Panc1 (cell line): ENCODE measurements around the gene OTOL1. TPM values are rescaled to one million over a fixed set of nuclear protein-coding genes. Genes with fewer than 3 reads are reported as not detected.

ENCODE experiments used
- ATAC-seq: fragments of 200-7000 bp; cut with Tn5 transposase; 2 replicates; pipeline ENCODE4 v1.9.1; 2020; ENCODE audit warnings: mild to moderate bottlenecking, moderate library complexity
- BruUV-seq: library from RNA; stranded (reverse); fragments of 400-500 nt; replicated peaks from 2 replicates; lab custom pipeline; 2021; lab: Mats Ljungman, UMichigan
- CTCF ChIA-PET: fragments of 300-600 bp; sonication (Branson Sonifier 250); formaldehyde crosslinking; loops from one replicate; lab custom pipeline; 2022; ENCODE audit warnings: antibody characterized with exemption; lab: Charles Lee
- POLR2A ChIA-PET: fragments of 300-600 bp; sonication (Branson Sonifier 250); formaldehyde crosslinking; loops from one replicate; lab custom pipeline; 2022; ENCODE audit warnings: antibody characterized with exemption; lab: Charles Lee
- DNase-seq: peaks from one replicate; pipeline ENCODE4 v3.0.0-alpha.2; 2010; ENCODE audit warnings: low read depth, low spot score
- H3K27ac ChIP-seq: 2 replicates; pipeline ENCODE4 v1.5.1; 2011; ENCODE audit warnings: mild to moderate bottlenecking, low read length, inconsistent platforms
- H3K27me3 ChIP-seq: fragments of 200-500 bp; sonication (Bioruptor generic); 2 replicates; pipeline ENCODE4 v1.6.0; 2014; ENCODE audit warnings: low read length, inconsistent platforms; ENCODE audit not compliant: control insufficient read depth, insufficient read depth
- H3K36me3 ChIP-seq: fragments of 200-500 bp; sonication (Bioruptor generic); 2 replicates; pipeline ENCODE4 v1.5.1; 2014; ENCODE audit warnings: inconsistent platforms, mild to moderate bottlenecking, low read length, moderate library complexity; ENCODE audit not compliant: control insufficient read depth, insufficient read depth
- H3K4me1 ChIP-seq: 2 replicates; pipeline ENCODE4 v1.5.1; 2011; ENCODE audit warnings: inconsistent platforms, mild to moderate bottlenecking, low read length, moderate library complexity; ENCODE audit not compliant: control insufficient read depth, insufficient read depth
- H3K4me3 ChIP-seq, 2 experiments: 2 replicates each; pipeline ENCODE4 v1.5.1; 2011 to 2012; ENCODE audit warnings: low read depth in 2 of 2, low read length in 2 of 2, mild to moderate bottlenecking in 2 of 2, inconsistent platforms in 1 of 2, moderate library complexity in 1 of 2
- H3K9me3 ChIP-seq: fragments of 200-500 bp; sonication (Bioruptor generic); 2 replicates; pipeline ENCODE4 v1.5.1; 2014; ENCODE audit warnings: low read depth, mild to moderate bottlenecking, inconsistent platforms, low read length, moderate library complexity; ENCODE audit not compliant: control insufficient read depth, insufficient read depth
- POLR2AphosphoS5 ChIP-seq: IDR thresholded peaks from 2 replicates; pipeline ENCODE4 v1.6.1; 2012; ENCODE audit warnings: mild to moderate bottlenecking, low read depth, low read length, moderate library complexity
- SIN3A ChIP-seq: IDR thresholded peaks from 2 replicates; pipeline ENCODE4 v1.6.1; 2012; ENCODE audit warnings: low read depth, mild to moderate bottlenecking, low read length, moderate library complexity, borderline replicate concordance; ENCODE audit not compliant: insufficient read depth
- TCF7L2 ChIP-seq: IDR thresholded peaks from 2 replicates; pipeline ENCODE4 v1.6.1; 2011; ENCODE audit warnings: mild to moderate bottlenecking, low read depth, low read length, inconsistent platforms
- in situ Hi-C: cut with HindIII; loops from 2 replicates; pipeline ENCODE4 v1.10.0; 2016; ENCODE audit warnings: low sequenced_read_pairs, low pct_unique_long_range_greater_than_20kb
- intact Hi-C: fragments of 100-400 bp; cut with micrococcal nuclease; formaldehyde crosslinking; loops from one replicate; pipeline ENCODE4 v1.10.0; 2022; ENCODE audit not compliant: unreplicated experiment
- total RNA-seq: library from RNA; stranded (reverse); gene quantifications from one replicate; pipeline ENCODE4 v1.2.1, GENCODE V29; 2021; ENCODE audit not compliant: unreplicated experiment
- TF ChIP-seq, protein P1 (sequence below): fragments of 450-650 bp; IDR thresholded peaks from 2 replicates; pipeline ENCODE4 v1.5.1; 2017; ENCODE audit warnings: mild to moderate bottlenecking
- TF ChIP-seq, protein P2 (sequence below), 2 experiments: IDR thresholded peaks; 2 replicates each; pipeline ENCODE4 v1.6.1; 2011 to 2012; ENCODE audit warnings: low read depth in 2 of 2, control low read depth in 1 of 2, low read length in 1 of 2, mild to moderate bottlenecking in 1 of 2, moderate library complexity in 1 of 2; ENCODE audit not compliant: insufficient read depth in 1 of 2

OTOL1 gene
- total RNA-seq, 1 experiment from 2014 or later = not detected

DNA sequence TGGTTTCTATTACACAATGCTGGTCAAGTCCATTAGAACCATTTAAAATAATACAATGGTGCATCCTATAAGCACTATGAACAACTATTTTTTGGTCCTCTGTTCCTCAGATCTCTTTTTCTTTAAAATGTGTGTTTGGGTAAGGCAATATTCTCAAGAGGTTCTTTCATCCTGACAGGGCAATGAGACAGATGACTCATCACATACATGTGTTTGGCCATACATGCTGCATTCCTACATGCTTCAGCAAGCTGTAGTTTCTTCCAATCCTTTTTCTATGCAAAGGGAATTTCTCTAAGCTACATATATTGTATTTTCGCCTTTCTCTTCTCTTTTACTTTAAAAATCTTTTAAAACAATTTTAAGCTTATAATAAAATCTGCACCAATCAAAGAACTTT, 52.7 kb downstream of the OTOL1 start:
- TF ChIP-seq, protein P1, sequence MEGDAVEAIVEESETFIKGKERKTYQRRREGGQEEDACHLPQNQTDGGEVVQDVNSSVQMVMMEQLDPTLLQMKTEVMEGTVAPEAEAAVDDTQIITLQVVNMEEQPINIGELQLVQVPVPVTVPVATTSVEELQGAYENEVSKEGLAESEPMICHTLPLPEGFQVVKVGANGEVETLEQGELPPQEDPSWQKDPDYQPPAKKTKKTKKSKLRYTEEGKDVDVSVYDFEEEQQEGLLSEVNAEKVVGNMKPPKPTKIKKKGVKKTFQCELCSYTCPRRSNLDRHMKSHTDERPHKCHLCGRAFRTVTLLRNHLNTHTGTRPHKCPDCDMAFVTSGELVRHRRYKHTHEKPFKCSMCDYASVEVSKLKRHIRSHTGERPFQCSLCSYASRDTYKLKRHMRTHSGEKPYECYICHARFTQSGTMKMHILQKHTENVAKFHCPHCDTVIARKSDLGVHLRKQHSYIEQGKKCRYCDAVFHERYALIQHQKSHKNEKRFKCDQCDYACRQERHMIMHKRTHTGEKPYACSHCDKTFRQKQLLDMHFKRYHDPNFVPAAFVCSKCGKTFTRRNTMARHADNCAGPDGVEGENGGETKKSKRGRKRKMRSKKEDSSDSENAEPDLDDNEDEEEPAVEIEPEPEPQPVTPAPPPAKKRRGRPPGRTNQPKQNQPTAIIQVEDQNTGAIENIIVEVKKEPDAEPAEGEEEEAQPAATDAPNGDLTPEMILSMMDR = no peak
- TF ChIP-seq POLR2AphosphoS5 (no peak), SIN3A (no peak), TCF7L2 (no peak)
- TF ChIP-seq, protein P2, sequence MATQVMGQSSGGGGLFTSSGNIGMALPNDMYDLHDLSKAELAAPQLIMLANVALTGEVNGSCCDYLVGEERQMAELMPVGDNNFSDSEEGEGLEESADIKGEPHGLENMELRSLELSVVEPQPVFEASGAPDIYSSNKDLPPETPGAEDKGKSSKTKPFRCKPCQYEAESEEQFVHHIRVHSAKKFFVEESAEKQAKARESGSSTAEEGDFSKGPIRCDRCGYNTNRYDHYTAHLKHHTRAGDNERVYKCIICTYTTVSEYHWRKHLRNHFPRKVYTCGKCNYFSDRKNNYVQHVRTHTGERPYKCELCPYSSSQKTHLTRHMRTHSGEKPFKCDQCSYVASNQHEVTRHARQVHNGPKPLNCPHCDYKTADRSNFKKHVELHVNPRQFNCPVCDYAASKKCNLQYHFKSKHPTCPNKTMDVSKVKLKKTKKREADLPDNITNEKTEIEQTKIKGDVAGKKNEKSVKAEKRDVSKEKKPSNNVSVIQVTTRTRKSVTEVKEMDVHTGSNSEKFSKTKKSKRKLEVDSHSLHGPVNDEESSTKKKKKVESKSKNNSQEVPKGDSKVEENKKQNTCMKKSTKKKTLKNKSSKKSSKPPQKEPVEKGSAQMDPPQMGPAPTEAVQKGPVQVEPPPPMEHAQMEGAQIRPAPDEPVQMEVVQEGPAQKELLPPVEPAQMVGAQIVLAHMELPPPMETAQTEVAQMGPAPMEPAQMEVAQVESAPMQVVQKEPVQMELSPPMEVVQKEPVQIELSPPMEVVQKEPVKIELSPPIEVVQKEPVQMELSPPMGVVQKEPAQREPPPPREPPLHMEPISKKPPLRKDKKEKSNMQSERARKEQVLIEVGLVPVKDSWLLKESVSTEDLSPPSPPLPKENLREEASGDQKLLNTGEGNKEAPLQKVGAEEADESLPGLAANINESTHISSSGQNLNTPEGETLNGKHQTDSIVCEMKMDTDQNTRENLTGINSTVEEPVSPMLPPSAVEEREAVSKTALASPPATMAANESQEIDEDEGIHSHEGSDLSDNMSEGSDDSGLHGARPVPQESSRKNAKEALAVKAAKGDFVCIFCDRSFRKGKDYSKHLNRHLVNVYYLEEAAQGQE (IDR thresholded peaks at IDR 0.05; ENCODE audit: insufficient read depth in 1 of 2, low read depth in 2 of 2, low read length in 1 of 2) = no peak
- no TSS peak for BruUV-seq
- H3K36me3 ChIP-seq = no peaks in the 10 kb centered on the region
- intact Hi-C loops = no loop called here
- peaks cover 3% of the 10 kb centered on the region; the same call in 1 of the 2 replicates for H3K27me3 ChIP-seq
- no peak overlapping the region for H3K4me3 ChIP-seq
- H3K4me1 ChIP-seq = no peaks in the 10 kb centered on the region
- DNase-seq = no peak
- POLR2A ChIA-PET = no interaction called here
- CTCF ChIA-PET = no interaction called here
- in situ Hi-C loops = no loop called here
- no peak overlapping the region for H3K27ac ChIP-seq
- ATAC-seq = no peak
- no peaks in the 10 kb centered on the region for H3K9me3 ChIP-seq

DNA sequence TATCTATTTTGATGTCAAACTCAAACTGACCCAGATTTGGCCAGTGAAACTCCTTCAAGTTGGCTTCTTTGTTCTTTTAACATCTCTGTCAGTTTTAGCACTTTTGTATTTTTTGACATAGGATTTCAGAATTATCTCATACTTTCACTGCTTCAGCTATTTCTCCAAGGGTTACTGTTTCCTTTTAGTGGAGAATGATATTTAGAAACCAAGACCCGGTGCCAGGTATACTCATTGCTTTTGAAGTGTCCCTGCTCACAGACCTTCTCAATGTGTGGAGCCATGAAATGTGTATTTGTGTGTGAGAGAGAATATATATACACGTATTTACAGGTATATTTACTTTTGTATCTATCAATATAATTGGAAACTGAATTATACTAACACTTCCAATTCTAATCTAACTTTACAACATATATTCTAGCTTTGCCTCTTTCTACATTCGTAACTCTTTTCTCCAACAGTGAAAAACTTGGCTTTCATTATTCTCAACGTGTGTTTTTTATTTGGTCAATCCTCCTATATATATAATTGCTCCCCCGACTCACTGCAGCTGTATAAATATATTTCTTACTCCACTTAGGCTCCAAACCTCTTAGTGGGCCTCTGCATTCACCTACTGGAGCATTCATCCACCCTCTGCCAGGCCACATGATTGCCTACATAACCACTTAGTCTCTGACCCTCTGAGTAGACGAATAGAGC, 54.0 kb downstream of the OTOL1 start:
- in situ Hi-C loops = no loop called here

More for the DNA sequence above, 54.0 kb downstream of the OTOL1 start:
- Histone ChIP-seq H3K27ac (no peak overlapping the region), H3K27me3 (peaks cover 3% of the 10 kb centered on the region; the same call in 1 of the 2 replicates), H3K4me3 (no peak overlapping the region), H3K9me3 (no peaks in the 10 kb centered on the region), H3K4me1 (no peaks in the 10 kb centered on the region), H3K36me3 (no peaks in the 10 kb centered on the region)
- ChIA-PET CTCF (no interaction called here), POLR2A (no interaction called here)
- DNase-seq (no peak), ATAC-seq (no peak)
- TF ChIP-seq SIN3A = no peak
- TF ChIP-seq TCF7L2 = no peak
- TF ChIP-seq, protein P2 (IDR thresholded peaks at IDR 0.05; ENCODE audit: insufficient read depth in 1 of 2, low read depth in 2 of 2, low read length in 1 of 2) = no peak
- TF ChIP-seq, protein P1 = no peak
- no peak for TF ChIP-seq POLR2AphosphoS5
- intact Hi-C loops = no loop called here
- no TSS peak for BruUV-seq
